ENCODE data around the gene SLC12A1.
"Not testable (repeated sequence)": the region's sequence is repeated elsewhere in the genome, so short reads cannot be mapped to it uniquely, and the experiment has no call there.

SLC12A1 gene

DNA sequence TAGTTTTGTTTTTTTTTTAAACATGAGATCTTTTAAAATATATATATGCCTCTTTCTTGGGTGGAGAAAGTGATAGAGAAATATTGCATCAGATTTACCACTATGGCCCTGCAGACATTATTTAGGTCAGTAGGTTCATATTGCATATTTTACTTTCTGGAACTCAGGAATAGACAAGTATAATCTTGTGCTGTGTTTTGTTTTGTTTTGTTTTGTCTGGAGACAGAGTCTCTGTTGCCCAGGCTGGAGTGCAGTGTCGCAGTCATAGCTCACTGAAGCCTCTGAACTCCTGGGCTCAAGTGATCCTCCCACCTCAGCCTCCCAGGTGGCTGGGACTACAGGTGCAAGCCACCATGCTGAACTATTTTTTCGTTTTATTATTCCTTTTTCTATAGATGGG, 103.6 kb downstream of the SLC12A1 start:
- DNase-seq (ENCODE audit: low read depth), result no peak

- DNase-seq (ENCODE audit: low read depth), result no peak
These were observed 107.1 kb downstream of the SLC12A1 start for GRCh38 chr15:48313216-48313615.

GRCh38 chr15:48315041-48315440, 108.9 kb downstream of the SLC12A1 start:
- no peak for DNase-seq (ENCODE audit: low read depth)

DNA sequence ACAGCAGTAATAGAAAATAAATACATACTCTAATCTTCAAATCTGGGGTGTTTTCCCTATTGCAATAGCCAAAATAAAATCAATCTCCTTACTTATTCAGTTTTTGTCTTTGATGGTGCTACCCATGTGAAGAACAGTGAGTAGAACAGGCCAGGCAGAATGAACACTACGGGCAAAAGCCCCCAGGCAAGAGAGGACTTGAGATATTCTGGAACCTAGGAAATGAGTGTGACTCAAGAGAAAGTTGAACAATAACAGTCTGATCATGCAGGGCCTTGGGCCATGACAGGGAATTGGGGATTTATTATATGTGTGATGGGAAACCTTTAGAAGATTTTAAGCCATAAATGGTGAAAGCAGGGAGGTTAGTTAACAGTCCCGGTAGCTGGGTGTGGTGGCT, 111.1 kb downstream of the SLC12A1 start:
- no peak for DNase-seq (ENCODE audit: low read depth)

DNA sequence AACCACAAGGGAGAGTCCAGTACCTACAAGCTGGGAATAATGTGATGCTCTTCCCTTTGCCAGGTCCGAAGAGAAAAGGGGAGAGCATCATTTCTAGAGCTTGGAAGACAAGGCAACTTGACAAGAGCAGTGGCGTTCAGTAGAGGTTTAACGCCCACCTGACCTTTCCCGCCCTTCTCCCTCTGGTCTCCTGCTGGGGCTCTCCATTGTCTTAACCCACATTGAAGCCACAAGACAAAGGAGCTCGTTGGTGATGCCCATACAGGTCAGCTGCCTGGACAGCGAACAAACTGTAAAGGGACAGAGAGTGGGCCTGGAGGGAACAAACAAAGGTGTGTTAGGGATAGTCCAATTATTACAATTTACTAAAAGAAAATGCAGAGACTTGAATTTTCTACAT, 112.0 kb downstream of the SLC12A1 start:
- no peak for DNase-seq (ENCODE audit: low read depth)

DNA sequence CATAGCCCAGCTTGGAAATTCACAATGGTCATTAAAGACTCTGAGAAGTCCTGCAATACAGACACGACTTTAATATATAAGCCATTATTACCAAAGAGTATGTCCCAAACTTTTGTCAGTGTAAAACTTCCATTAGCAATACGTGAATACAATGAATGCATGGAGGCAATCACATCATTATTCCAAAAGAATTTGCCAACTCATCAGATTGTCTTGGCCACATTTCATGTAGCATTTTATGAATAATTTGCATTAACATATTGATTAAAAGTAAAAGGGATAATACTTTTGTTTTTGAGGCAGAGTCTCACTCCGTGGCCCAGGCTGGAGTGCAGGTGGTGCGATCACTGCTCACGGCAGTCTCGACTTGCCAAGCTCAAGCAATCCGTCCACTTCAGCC, 117.2 kb downstream of the SLC12A1 start:
- no peak for DNase-seq (ENCODE audit: low read depth)

GRCh38 chr15:48324949-48325348, 118.8 kb downstream of the SLC12A1 start:
- no peak for DNase-seq (ENCODE audit: low read depth)

GRCh38 chr15:48325400-48325799, 119.3 kb downstream of the SLC12A1 start:
- no peak for DNase-seq (ENCODE audit: low read depth)

- not testable (repeated sequence) for DNase-seq (ENCODE audit: low read depth)
These were observed 120.1 kb downstream of the SLC12A1 start for GRCh38 chr15:48326180-48326579.

- no peak for DNase-seq (ENCODE audit: low read depth)
These were observed 124.1 kb downstream of the SLC12A1 start for GRCh38 chr15:48330105-48330785.

- peak; percentile 73 for DNase-seq (ENCODE audit: low read depth)
These were observed 125.0 kb downstream of the SLC12A1 start, which contains the start of gene DUT for GRCh38 chr15:48330855-48331795. TSS of gene DUT (plus strand) at chr15:48331429. CDS start at chr15:48331516, 87 bp downstream.

DNA sequence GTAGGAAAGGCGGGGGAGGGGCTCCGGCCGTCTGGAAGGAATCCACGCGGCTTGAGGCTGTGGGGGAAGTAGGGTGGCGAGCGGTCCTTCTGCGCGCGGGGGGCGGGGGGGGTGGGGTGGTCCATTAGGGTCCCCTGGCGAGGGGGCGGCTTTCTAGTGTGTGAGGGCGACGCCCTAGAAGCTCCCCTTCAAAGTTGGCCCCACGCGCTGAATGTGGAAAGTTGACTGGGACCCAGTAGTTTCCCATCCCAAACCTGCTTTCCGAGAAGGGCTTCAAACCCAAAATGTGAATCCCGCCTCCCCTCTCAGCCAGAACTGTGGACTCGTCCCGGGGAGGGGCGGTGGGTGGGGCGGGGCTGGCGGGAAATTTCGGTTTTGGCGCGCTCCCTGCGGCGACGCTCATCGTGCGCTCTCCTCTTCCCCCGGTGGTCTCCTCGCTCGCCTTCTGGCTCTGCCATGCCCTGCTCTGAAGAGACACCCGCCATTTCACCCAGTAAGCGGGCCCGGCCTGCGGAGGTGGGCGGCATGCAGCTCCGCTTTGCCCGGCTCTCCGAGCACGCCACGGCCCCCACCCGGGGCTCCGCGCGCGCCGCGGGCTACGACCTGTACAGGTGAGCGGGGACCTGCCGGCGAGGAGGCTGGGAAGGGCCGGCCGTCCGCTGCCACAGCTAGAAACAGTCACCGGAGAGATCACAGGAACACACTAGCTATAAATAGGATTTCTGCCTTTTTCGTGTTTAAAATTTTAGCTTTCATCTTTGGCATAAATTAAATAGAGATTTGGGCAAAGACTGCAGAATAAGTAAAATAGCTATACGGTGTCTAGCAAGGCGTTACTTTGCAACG, 125.9 kb downstream of the SLC12A1 start:
- peak; percentile 50 for DNase-seq (ENCODE audit: low read depth)

GRCh38 chr15:48332642-48333034, 126.5 kb downstream of the SLC12A1 start:
- DNase-seq (ENCODE audit: low read depth), result no peak

DNA sequence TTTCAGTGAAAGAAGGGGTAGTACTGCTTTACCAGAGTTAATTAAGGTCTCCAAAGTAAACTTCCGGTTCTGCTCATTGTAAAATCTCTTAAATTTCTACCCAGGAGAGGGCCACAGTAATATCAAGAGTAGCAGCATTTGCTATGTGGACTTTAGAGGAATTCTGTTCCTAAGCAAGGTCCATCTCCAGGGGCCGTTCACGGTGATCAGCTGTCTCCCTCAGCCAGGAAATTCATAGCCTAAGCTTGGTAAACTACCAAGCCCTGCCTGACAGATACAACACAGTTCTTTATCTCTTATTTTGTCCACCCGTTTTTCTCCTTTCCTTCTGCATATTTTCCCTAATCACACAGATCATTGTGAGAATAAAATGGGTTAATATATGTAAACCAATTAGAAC, 127.4 kb downstream of the SLC12A1 start:
- no peak for DNase-seq (ENCODE audit: low read depth)

DNA sequence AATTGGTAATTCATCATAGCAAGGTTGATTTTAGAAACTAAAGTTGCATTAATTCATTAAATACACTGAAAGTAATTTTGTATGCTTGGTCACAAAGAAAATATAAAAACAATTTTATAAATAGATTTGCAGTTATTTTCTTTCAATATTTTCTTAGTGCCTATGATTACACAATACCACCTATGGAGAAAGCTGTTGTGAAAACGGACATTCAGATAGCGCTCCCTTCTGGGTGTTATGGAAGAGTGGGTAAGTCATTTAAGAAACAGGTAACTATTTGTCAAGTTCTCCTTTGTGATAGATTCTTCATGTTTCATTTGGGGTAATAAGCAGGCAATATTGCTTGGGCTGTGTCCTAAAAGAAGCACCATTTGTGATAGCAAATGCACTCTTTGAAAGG, 128.2 kb downstream of the SLC12A1 start:
- DNase-seq (ENCODE audit: low read depth), result no peak

DNA sequence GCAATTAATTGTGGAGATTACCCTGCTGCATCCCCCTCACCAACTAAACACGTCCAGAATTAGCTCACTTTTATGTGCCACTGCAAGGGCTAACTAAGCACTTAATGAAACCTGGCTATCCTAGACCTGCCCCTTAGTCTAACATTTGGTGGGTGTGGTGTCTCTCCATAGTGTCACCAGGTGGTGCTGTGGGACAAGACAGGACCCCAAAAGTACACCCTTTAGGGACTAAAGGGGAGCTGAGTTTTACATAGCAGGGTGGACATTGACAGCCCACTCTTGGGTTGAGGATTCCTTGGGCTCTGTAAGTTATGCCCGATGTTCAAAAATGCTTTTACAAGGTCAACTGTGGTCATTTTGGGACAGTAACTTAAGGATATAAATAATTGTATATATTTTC, 130.8 kb downstream of the SLC12A1 start:
- DNase-seq (ENCODE audit: low read depth), result no peak

DNA sequence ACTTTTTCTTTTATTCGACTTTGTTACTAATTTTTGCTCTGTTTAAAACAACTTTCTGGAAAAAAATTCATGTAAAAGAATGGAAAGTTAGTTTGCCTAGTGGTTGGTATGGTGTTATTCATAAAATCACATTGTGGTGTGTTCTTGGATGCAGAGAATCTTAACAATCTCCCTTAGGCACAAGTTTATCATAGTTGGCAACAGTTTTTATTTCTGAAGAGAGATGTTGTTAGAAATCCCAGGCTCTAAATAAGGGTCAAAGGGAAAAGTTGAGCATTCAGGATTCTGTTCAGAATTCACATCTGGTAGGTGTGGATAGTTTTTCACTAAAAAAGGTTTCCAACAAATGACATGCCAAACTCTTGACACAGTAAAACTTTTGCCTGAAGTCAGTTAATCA, 131.5 kb downstream of the SLC12A1 start:
- DNase-seq (ENCODE audit: low read depth), result no peak

GRCh38 chr15:48340111-48340510, 134.0 kb downstream of the SLC12A1 start:
- no peak for DNase-seq (ENCODE audit: low read depth)

- no peak for DNase-seq (ENCODE audit: low read depth)
These were observed 137.8 kb downstream of the SLC12A1 start for GRCh38 chr15:48343865-48344264.

- DNase-seq (ENCODE audit: low read depth), result no peak
These were observed 139.4 kb downstream of the SLC12A1 start for GRCh38 chr15:48345516-48345915.

- DNase-seq (ENCODE audit: low read depth), result peak; percentile 9
These were observed 146.5 kb downstream of the SLC12A1 start for GRCh38 chr15:48352474-48353072.

Measured in T-helper 22 cell (primary cell).